PC-9 (cell line): ENCODE measurements around the gene CXorf38.

ENCODE experiments used
- CTCF ChIP-seq: fragments of 200-600 bp; sonication (generic); conservative IDR thresholded peaks from 2 replicates; pipeline ENCODE4 v1.6.1; 2017; ENCODE audit warnings: mixed run types, antibody characterized with exemption, mild to moderate bottlenecking, moderate library complexity
- EZH2 ChIP-seq: fragments of 200-600 bp; sonication (generic); IDR thresholded peaks from 2 replicates; pipeline ENCODE4 v1.8.0; 2017; ENCODE audit warnings: antibody characterized with exemption, low read depth

- TF ChIP-seq CTCF: no peak
- no peak for TF ChIP-seq EZH2
Observed at GRCh38 chrX:40646489-40647306, 663 bp downstream of the CXorf38 start.
